ENCODE results near the gene NTHL1. TPM values are rescaled to one million over a fixed set of nuclear protein-coding genes. Genes with fewer than 3 reads are reported as not detected.

The NTHL1 gene
- total and polyA plus RNA-seq, 2 of the 4 experiments (the other 2 are of a cell fraction): 22.8 to 28.0 TPM

GRCh38 chr16:2040041-2040786 lies 7.4 kb downstream of the NTHL1 start:
- Histone ChIP-seq H2AK9ac (replicated peaks; ENCODE audit: low read depth, low read length, poor library complexity) (peak overlapping the region; percentile 99), H2AFZ (replicated peaks; ENCODE audit: low read length, poor library complexity) (no peak overlapping the region), H3K56ac (ENCODE audit: extremely low read depth, insufficient read depth, low read length) (no peak overlapping the region), H2AK5ac (ENCODE audit: low read depth, low read length) (peak overlapping the region; percentile 90), H3K27me3 (ENCODE audit: control insufficient read depth, insufficient read depth, low read length) (no peaks in the 10 kb centered on the region), H4K20me1 (ENCODE audit: insufficient read depth, low read length) (no peaks in the 10 kb centered on the region; the same call in 1 of the 2 replicates), H3K4me2 (ENCODE audit: low read depth, low read length) (no peak overlapping the region), H3K9ac (ENCODE audit: low read depth, low read length) (peak overlapping the region; percentile 18), H4K8ac (ENCODE audit: low read depth in 2 of 2, low read length in 2 of 2) (peak overlapping the region; percentile 48 to 81), H3K36me3 (ENCODE audit: control insufficient read depth, insufficient read depth, low read length) (peaks cover 33% of the 10 kb centered on the region; the same call in 1 of the 2 replicates), H3K79me1 (ENCODE audit: low read depth in 1 of 2, low read length in 2 of 2) (peaks cover 10 to 47% of the 10 kb centered on the region in 2 experiments; a peak in 3 of 4 replicates), H3K27ac (ENCODE audit: insufficient read depth, low read length) (peak overlapping the region; percentile 90), H3K4ac (ENCODE audit: low read depth, low read length) (peak overlapping the region; percentile 96), H3K23ac (ENCODE audit: low read depth, low read length) (no peak overlapping the region), H2BK5ac (ENCODE audit: low read depth, low read length, poor library complexity, severe bottlenecking) (peak overlapping the region; percentile 96), H3K18ac (ENCODE audit: low read depth, low read length) (peak overlapping the region; percentile 60), H3K4me1 (ENCODE audit: control insufficient read depth, insufficient read depth, low read length) (peaks cover 52% of the 10 kb centered on the region), H4K5ac (ENCODE audit: low read depth, low read length) (peak overlapping the region; percentile 67), H3K4me3 (ENCODE audit: insufficient read depth, low read depth, low read length) (no peak overlapping the region), H3K9me3 (ENCODE audit: control insufficient read depth, insufficient read depth, low read length) (no peaks in the 10 kb centered on the region), H3K14ac (replicated peaks; ENCODE audit: low read depth, low read length) (peak overlapping the region; percentile 60), H4K91ac (ENCODE audit: insufficient read depth, low read depth, low read length) (peak overlapping the region; percentile 100), H2BK20ac (ENCODE audit: low read depth, low read length) (peak overlapping the region; percentile 47), H2BK15ac (ENCODE audit: low read depth, low read length) (peak overlapping the region; percentile 24; the same call in 1 of the 3 replicates), H3K9me1 (ENCODE audit: insufficient read depth, low read length) (peaks cover 15% of the 10 kb centered on the region), H2BK120ac (ENCODE audit: low read depth, low read length) (peak overlapping the region; percentile 90)
- ATAC-seq (ENCODE audit: low read depth) (peak; percentile 1; the same call in 1 of the 2 replicates), DNase-seq (no peak)
- ChIA-PET CTCF (interaction anchor here (0.9 kb wide), 1 partner anchor 18 kb away, joined by 3 read pairs; no protein-coding TSS in a partner anchor), POLR2A (ENCODE audit: unreplicated experiment) (no interaction called here)
- intact Hi-C loops (cut with micrococcal nuclease) (no loop called here), dilution Hi-C loops (cut with HindIII; ENCODE audit: low sequenced_read_pairs, unreplicated experiment) (no loop called here), in situ Hi-C loops (cut with MboI; ENCODE audit: low sequenced_read_pairs) (no loop called here)
- BruUV-seq (replicated peaks): no TSS peak
- 80% methylated on average over 10 of the region's 24 CpGs; no CpG with 5 or more reads in 1 of the 2 experiments for WGBS, 2 experiments (ENCODE audit: extremely low coverage in 2 of 2, insufficient read length in 1 of 2)
- TF ChIP-seq RAD21 (IDR thresholded peaks at IDR 0.05; ENCODE audit: low read length): no peak
- no peak for TF ChIP-seq BHLHE40 (IDR thresholded peaks at IDR 0.05; ENCODE audit: low read depth, low read length)
- TF ChIP-seq, protein P1, sequence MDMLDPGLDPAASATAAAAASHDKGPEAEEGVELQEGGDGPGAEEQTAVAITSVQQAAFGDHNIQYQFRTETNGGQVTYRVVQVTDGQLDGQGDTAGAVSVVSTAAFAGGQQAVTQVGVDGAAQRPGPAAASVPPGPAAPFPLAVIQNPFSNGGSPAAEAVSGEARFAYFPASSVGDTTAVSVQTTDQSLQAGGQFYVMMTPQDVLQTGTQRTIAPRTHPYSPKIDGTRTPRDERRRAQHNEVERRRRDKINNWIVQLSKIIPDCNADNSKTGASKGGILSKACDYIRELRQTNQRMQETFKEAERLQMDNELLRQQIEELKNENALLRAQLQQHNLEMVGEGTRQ (IDR thresholded peaks at IDR 0.05; ENCODE audit: low read depth, low read length): no peak
- no peak for TF ChIP-seq CHD1 (IDR thresholded peaks at IDR 0.05; ENCODE audit: low read depth, low read length)
- TF ChIP-seq NFE2L2 (IDR thresholded peaks at IDR 0.05; ENCODE audit: low read depth, low read length): no peak
- TF ChIP-seq POLR2A (IDR thresholded peaks at IDR 0.05; ENCODE audit: low read depth, low read length): no peak; the same call in 1 of the 2 replicates
- TF ChIP-seq MXI1 (IDR thresholded peaks at IDR 0.05; ENCODE audit: borderline replicate concordance, low read depth, low read length): no peak
- no peak for TF ChIP-seq ELK1 (IDR thresholded peaks at IDR 0.05; ENCODE audit: borderline replicate concordance, low read depth, low read length)
- TF ChIP-seq MAFK (IDR thresholded peaks at IDR 0.05; ENCODE audit: low read depth, low read length): no peak
- no peak for TF ChIP-seq SMC3 (IDR thresholded peaks at IDR 0.05; ENCODE audit: low read depth, low read length)
- TF ChIP-seq RCOR1 (IDR thresholded peaks at IDR 0.05; ENCODE audit: insufficient replicate concordance, low read length): no peak
- no peak for TF ChIP-seq MAZ (IDR thresholded peaks at IDR 0.05; ENCODE audit: borderline replicate concordance, low read depth, low read length)
- TF ChIP-seq, protein P2, sequence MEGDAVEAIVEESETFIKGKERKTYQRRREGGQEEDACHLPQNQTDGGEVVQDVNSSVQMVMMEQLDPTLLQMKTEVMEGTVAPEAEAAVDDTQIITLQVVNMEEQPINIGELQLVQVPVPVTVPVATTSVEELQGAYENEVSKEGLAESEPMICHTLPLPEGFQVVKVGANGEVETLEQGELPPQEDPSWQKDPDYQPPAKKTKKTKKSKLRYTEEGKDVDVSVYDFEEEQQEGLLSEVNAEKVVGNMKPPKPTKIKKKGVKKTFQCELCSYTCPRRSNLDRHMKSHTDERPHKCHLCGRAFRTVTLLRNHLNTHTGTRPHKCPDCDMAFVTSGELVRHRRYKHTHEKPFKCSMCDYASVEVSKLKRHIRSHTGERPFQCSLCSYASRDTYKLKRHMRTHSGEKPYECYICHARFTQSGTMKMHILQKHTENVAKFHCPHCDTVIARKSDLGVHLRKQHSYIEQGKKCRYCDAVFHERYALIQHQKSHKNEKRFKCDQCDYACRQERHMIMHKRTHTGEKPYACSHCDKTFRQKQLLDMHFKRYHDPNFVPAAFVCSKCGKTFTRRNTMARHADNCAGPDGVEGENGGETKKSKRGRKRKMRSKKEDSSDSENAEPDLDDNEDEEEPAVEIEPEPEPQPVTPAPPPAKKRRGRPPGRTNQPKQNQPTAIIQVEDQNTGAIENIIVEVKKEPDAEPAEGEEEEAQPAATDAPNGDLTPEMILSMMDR (conservative IDR thresholded peaks at IDR 0.05; ENCODE audit: low read depth, low read length): no peak
- no peak for TF ChIP-seq RFX5 (IDR thresholded peaks at IDR 0.05; ENCODE audit: low read depth, low read length)
